HG03521 (cell line): ENCODE data around the gene CACNA1C.
A peak's percentile ranks its signal among the peaks of the same experiment; 100 is the strongest.
"Not testable (repeated sequence)": the region's sequence is repeated elsewhere in the genome, so short reads cannot be mapped to it uniquely, and the experiment has no call there.

Experiments used
- ATAC-seq: cut with Tn5 transposase; IDR thresholded peaks from one replicate; pipeline ENCODE4 v1.9.1; 2021; ENCODE audit warnings: mild to moderate bottlenecking, moderate library complexity; ENCODE audit not compliant: unreplicated experiment

The CACNA1C gene

GRCh38 chr12:2690348-2691005, 637.7 kb downstream of the CACNA1C start:
- no peak for ATAC-seq

- ATAC-seq: peak; percentile 23
Measured at GRCh38 chr12:2691006-2691344, 638.2 kb downstream of the CACNA1C start.

GRCh38 chr12:2691345-2692071, 638.7 kb downstream of the CACNA1C start:
- peak; percentile 58 for ATAC-seq

GRCh38 chr12:2692080-2692479, 639.3 kb downstream of the CACNA1C start:
- ATAC-seq: peak; percentile 9

GRCh38 chr12:2693244-2693860, 640.6 kb downstream of the CACNA1C start:
- ATAC-seq: no peak

GRCh38 chr12:2693980-2694610, 641.3 kb downstream of the CACNA1C start:
- ATAC-seq: no peak

GRCh38 chr12:2696136-2696535, 643.3 kb downstream of the CACNA1C start:
- no peak for ATAC-seq

- ATAC-seq: no peak
Measured at GRCh38 chr12:2697057-2697800, 644.4 kb downstream of the CACNA1C start.

GRCh38 chr12:2698566-2698965, 645.8 kb downstream of the CACNA1C start:
- no peak for ATAC-seq

GRCh38 chr12:2710701-2711100, 657.9 kb downstream of the CACNA1C start:
- ATAC-seq: no peak

GRCh38 chr12:2719392-2719791, 666.6 kb downstream of the CACNA1C start:
- ATAC-seq: no peak

- ATAC-seq: no peak
Measured at GRCh38 chr12:2722806-2723205, 670.0 kb downstream of the CACNA1C start.

- ATAC-seq: no peak
Measured at GRCh38 chr12:2732290-2732689, 679.5 kb downstream of the CACNA1C start.

GRCh38 chr12:2733493-2734355, 680.9 kb downstream of the CACNA1C start:
- no peak for ATAC-seq

GRCh38 chr12:2735432-2735831, 682.6 kb downstream of the CACNA1C start:
- no peak for ATAC-seq

GRCh38 chr12:2737656-2738241, 685.0 kb downstream of the CACNA1C start:
- ATAC-seq: no peak

- no peak for ATAC-seq
Measured at GRCh38 chr12:2739069-2739468, 686.3 kb downstream of the CACNA1C start.

GRCh38 chr12:2739832-2740641, 687.2 kb downstream of the CACNA1C start:
- ATAC-seq: no peak

GRCh38 chr12:2742037-2742436, 689.2 kb downstream of the CACNA1C start:
- ATAC-seq: not testable (repeated sequence)
